Measurements from ENCODE around the gene KBTBD7. TPM values are rescaled to one million over a fixed set of nuclear protein-coding genes. Genes with fewer than 3 reads are reported as not detected.

KBTBD7 gene
- total and polyA plus RNA-seq, 2 experiments from 2014 or later, result 12.2 to 19.1 TPM

DNA sequence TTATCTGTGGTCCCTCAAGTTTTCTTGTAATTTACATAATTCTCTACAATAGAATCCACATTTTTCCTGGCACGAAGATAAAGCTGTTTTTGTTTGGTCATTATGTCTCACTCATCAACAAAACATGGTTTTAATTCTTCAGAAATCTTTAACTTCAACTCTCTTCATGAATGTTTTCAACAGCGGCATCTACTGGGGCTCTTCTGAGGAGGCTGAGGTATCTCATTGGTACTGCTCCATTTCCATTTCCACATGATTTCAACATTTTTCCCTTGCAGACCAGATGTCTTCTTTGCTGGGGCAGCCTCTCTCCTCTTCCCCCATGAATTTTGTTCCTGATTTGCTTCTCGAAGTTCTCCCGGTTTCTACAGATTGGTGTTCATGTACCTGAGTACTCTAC, 5.8 kb upstream of the KBTBD7 start:
- H3K9me2 ChIP-seq (ENCODE audit: insufficient read depth), result 0 out of 2 replicates have a peak, but pooled peaks cover 4% of the 10 kb centered on the region
- H3K36me3 ChIP-seq (ENCODE audit: insufficient read depth), result no peaks in the 10 kb centered on the region
- no peak overlapping the region for H3K4me3 Mint-ChIP-seq
- no peaks in the 10 kb centered on the region for H3K36me3 Mint-ChIP-seq (ENCODE audit: low read depth)
- ATAC-seq (no peak), DNase-seq (ENCODE audit: low spot score) (no peak)
- no peak overlapping the region for H2AFZ ChIP-seq
- H4K20me1 ChIP-seq (replicated peaks; ENCODE audit: insufficient read depth), result no peaks in the 10 kb centered on the region
- no peak overlapping the region for H3K27ac Mint-ChIP-seq
- H3K4me1 Mint-ChIP-seq, result no peaks in the 10 kb centered on the region
- no peak overlapping the region for H3K27ac ChIP-seq (ENCODE audit: low read depth)
- H3K79me2 ChIP-seq (replicated peaks; ENCODE audit: insufficient read depth), result no peaks in the 10 kb centered on the region
- H3K27me3 Mint-ChIP-seq (ENCODE audit: insufficient read depth, low read depth, poor library complexity), result no peaks in the 10 kb centered on the region
- TF ChIP-seq EZH2 (IDR thresholded peaks at IDR 0.05; ENCODE audit: low read depth, unreplicated experiment) (no peak), STAT1 (IDR thresholded peaks at IDR 0.05; ENCODE audit: unreplicated experiment) (no peak), EZH2phosphoT487 (IDR thresholded peaks at IDR 0.05; ENCODE audit: unreplicated experiment) (no peak), NANOG (IDR thresholded peaks at IDR 0.05; ENCODE audit: borderline replicate concordance) (no peak)
- TF ChIP-seq, protein P1, sequence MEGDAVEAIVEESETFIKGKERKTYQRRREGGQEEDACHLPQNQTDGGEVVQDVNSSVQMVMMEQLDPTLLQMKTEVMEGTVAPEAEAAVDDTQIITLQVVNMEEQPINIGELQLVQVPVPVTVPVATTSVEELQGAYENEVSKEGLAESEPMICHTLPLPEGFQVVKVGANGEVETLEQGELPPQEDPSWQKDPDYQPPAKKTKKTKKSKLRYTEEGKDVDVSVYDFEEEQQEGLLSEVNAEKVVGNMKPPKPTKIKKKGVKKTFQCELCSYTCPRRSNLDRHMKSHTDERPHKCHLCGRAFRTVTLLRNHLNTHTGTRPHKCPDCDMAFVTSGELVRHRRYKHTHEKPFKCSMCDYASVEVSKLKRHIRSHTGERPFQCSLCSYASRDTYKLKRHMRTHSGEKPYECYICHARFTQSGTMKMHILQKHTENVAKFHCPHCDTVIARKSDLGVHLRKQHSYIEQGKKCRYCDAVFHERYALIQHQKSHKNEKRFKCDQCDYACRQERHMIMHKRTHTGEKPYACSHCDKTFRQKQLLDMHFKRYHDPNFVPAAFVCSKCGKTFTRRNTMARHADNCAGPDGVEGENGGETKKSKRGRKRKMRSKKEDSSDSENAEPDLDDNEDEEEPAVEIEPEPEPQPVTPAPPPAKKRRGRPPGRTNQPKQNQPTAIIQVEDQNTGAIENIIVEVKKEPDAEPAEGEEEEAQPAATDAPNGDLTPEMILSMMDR (conservative IDR thresholded peaks at IDR 0.05; ENCODE audit: low read depth in 2 of 2), result no peak
- H3K4me2 ChIP-seq, result no peak overlapping the region
- no peak overlapping the region for H3K4me3 ChIP-seq
- no peaks in the 10 kb centered on the region for H3K9me3 Mint-ChIP-seq
- H3F3A ChIP-seq (replicated peaks; ENCODE audit: low read depth), result no peaks in the 10 kb centered on the region
- H3K4me1 ChIP-seq (ENCODE audit: insufficient read depth), result no peaks in the 10 kb centered on the region
- no peaks in the 10 kb centered on the region for H3K27me3 ChIP-seq (ENCODE audit: insufficient read depth)

DNA sequence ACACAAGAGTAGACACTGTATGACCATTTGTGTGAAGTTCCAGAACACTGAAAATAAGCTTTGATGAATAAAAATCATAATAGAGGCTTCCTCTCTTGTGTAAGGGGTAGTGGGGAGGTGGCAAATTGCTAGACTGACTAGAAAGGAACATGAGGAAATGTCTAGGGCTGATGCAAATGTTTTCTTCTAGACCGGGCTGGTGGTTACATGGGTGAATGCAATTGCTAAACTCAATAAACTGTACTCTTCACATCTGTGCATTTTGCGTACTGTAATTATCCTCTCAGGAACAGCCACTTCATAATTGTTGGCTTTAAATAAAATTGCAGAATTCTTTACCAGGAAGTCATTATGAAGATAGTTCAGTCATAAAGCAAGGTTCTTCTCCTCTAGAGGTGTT, 5.2 kb upstream of the KBTBD7 start:
- Histone ChIP-seq H3K4me1 (ENCODE audit: insufficient read depth) (no peaks in the 10 kb centered on the region), H3K27ac (ENCODE audit: low read depth) (no peak overlapping the region), H4K20me1 (replicated peaks; ENCODE audit: insufficient read depth) (no peaks in the 10 kb centered on the region), H3K9me2 (ENCODE audit: insufficient read depth) (0 out of 2 replicates have a peak, but pooled peaks cover 4% of the 10 kb centered on the region), H3K4me2 (no peak overlapping the region), H3K27me3 (ENCODE audit: insufficient read depth) (no peaks in the 10 kb centered on the region), H3K79me2 (replicated peaks; ENCODE audit: insufficient read depth) (no peaks in the 10 kb centered on the region), H3K4me3 (no peak overlapping the region), H2AFZ (no peak overlapping the region), H3F3A (replicated peaks; ENCODE audit: low read depth) (no peaks in the 10 kb centered on the region), H3K36me3 (ENCODE audit: insufficient read depth) (no peaks in the 10 kb centered on the region)
- no peak overlapping the region for H3K4me3 Mint-ChIP-seq
- no peaks in the 10 kb centered on the region for H3K9me3 Mint-ChIP-seq
- H3K27ac Mint-ChIP-seq, result no peak overlapping the region
- DNase-seq (ENCODE audit: low spot score) (no peak), ATAC-seq (no peak)
- no peaks in the 10 kb centered on the region for H3K36me3 Mint-ChIP-seq (ENCODE audit: low read depth)
- peaks cover 3% of the 10 kb centered on the region for H3K27me3 Mint-ChIP-seq (ENCODE audit: insufficient read depth, low read depth, poor library complexity)
- TF ChIP-seq, protein P2, sequence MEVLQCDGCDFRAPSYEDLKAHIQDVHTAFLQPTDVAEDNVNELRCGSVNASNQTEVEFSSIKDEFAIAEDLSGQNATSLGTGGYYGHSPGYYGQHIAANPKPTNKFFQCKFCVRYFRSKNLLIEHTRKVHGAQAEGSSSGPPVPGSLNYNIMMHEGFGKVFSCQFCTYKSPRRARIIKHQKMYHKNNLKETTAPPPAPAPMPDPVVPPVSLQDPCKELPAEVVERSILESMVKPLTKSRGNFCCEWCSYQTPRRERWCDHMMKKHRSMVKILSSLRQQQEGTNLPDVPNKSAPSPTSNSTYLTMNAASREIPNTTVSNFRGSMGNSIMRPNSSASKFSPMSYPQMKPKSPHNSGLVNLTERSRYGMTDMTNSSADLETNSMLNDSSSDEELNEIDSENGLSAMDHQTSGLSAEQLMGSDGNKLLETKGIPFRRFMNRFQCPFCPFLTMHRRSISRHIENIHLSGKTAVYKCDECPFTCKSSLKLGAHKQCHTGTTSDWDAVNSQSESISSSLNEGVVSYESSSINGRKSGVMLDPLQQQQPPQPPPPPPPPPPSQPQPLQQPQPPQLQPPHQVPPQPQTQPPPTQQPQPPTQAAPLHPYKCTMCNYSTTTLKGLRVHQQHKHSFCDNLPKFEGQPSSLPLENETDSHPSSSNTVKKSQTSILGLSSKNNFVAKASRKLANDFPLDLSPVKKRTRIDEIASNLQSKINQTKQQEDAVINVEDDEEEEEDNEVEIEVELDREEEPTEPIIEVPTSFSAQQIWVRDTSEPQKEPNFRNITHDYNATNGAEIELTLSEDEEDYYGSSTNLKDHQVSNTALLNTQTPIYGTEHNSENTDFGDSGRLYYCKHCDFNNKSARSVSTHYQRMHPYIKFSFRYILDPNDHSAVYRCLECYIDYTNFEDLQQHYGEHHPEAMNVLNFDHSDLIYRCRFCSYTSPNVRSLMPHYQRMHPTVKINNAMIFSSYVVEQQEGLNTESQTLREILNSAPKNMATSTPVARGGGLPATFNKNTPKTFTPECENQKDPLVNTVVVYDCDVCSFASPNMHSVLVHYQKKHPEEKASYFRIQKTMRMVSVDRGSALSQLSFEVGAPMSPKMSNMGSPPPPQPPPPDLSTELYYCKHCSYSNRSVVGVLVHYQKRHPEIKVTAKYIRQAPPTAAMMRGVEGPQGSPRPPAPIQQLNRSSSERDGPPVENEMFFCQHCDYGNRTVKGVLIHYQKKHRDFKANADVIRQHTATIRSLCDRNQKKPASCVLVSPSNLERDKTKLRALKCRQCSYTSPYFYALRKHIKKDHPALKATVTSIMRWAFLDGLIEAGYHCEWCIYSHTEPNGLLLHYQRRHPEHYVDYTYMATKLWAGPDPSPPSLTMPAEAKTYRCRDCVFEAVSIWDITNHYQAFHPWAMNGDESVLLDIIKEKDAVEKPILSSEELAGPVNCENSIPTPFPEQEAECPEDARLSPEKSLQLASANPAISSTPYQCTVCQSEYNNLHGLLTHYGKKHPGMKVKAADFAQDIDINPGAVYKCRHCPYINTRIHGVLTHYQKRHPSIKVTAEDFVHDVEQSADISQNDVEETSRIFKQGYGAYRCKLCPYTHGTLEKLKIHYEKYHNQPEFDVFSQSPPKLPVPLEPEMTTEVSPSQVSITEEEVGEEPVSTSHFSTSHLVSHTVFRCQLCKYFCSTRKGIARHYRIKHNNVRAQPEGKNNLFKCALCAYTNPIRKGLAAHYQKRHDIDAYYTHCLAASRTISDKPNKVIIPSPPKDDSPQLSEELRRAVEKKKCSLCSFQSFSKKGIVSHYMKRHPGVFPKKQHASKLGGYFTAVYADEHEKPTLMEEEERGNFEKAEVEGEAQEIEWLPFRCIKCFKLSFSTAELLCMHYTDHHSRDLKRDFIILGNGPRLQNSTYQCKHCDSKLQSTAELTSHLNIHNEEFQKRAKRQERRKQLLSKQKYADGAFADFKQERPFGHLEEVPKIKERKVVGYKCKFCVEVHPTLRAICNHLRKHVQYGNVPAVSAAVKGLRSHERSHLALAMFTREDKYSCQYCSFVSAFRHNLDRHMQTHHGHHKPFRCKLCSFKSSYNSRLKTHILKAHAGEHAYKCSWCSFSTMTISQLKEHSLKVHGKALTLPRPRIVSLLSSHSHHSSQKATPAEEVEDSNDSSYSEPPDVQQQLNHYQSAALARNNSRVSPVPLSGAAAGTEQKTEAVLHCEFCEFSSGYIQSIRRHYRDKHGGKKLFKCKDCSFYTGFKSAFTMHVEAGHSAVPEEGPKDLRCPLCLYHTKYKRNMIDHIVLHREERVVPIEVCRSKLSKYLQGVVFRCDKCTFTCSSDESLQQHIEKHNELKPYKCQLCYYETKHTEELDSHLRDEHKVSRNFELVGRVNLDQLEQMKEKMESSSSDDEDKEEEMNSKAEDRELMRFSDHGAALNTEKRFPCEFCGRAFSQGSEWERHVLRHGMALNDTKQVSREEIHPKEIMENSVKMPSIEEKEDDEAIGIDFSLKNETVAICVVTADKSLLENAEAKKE (CRISPR knock-in tag; IDR thresholded peaks at IDR 0.05), result no peak
- H3K4me1 Mint-ChIP-seq, result no peaks in the 10 kb centered on the region; the same call in 2 of the 3 replicates
